Hypothalamus (tissue), 51 donors: ENCODE data around the gene EPN1.

Experiments
- DNase-seq, 51 donors: peaks; one replicate each; lab custom pipeline; 2025; lab: John Stamatoyannopoulos, UW

Gene EPN1

DNA sequence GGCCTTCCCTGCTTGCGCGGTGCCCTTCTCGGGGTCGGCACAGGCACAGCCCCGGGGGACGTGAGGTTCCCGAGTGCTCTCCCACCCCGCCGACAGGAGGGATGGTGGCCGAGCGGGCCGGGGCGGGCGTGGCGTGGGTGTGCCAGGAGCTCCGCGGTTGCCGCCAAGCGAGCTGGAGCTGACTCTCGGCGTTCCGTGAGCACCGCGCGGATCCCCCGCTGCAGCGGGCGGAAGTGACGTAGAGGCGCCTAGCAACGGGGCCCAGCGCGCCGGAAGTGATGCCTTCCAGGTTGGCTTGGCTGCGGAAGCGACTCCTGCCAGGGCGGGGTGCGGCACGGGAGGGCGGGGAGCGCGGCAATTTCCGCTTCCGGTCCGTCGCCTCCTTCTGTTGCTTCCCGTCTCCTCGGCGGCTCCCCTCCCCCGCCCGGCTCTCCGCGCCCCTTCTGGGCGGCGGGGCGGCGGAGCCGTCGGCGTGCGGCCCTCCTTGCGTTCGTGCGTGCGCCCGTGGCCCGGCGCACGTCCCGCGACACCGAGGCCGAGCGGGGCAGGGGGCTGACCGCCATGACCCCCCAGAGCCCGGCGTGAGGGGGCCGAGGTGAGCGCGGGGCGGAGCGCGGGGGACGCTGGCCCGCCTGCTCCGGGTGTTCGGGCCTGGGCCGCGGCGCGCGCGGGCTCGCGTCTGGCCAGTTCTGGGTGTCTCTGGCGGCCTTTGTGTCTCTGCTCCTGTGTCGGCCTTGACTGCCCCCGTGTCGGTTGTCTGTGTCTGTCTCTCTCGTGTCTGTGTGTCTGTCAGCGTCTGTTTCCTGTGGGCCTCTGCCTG is at the start of gene EPN1:
Gene EPN1, plus strand, starts transcription at position 386 of the 820 bp plus-strand sequence. CDS start 3,402 bp downstream, outside the sequence.
- peak; percentile 44 to 98 (median 93) for DNase-seq

DNA sequence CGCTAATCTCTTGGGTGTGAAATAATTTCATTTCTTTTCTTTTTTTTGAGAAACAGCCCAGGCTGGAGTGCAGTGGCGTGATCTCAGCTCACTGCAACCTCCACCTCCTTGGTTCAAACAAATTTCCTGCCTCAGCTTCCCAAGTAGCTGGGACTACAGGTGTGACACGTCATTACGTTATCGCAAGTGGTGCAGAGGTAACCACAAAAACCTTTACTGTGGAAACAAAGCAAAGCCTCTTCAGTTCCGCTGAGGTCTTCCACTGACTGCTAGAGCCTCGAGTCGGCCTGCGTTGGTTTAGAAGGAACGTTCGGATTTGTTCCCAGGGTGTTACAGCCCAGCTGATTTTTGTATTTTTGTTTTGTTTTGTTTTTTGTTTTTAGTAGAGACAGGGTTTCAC is 48.7 kb upstream of the EPN1 start:
- DNase-seq = no peak

DNA sequence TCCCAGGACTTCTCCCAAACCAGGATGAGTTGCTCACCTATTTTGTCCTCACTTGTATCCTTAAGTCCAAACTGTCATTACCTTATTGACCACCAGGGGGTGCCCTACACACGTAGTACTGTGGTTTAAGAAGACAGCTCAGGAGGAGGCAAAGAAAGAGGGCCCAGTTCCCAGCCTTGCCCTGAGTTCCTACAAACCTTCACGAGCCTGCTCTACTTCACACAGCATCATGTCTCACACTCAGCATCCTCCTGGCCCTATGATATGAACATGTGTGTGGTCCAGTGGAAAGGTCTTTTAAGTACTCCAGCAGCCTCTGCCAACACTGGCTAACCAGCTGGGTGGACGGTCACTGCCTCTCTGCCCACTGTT is 42.6 kb upstream of the EPN1 start:
- DNase-seq = peak in 45 of 51 donors; percentile 8 to 100 (median 64)

DNA sequence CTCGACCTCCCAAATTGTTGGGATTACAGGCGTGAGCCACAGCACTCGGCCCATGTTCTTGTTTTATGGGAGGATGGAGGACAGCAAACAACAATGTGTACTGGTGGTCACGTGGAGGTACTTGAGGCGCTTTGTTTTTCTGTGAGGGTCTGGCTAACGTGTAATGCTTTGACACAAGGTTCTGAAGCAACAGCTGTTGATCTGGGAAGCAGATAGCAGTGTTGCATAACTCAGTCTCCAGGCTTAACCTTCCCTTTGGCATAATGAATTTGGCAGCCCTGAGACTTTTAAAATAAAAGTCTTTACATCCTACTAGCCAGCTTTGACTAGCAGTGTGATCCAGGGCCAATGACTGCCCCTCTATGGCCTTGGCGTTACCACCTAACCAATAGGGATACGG is 41.2 kb upstream of the EPN1 start:
- no peak for DNase-seq

DNA sequence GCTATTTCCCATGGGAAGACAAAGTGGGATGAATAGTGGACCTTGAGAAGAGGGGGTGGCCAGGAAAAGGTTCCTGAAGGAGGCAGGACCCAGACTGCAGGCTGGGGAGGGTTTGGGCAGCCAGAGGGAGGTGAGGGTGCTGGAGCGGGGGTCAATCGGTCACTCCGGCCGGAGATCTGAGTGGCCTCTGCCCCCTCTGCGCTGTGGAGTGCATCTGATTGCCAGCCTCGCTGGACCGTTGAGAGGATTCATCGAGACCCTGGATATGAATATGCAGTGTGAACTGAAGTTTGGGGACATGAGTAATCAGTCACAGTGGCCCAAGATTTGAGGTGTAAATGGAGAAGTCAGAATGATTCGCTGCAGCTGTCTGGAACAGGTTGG is 39.7 kb upstream of the EPN1 start:
- DNase-seq = no peak

DNA sequence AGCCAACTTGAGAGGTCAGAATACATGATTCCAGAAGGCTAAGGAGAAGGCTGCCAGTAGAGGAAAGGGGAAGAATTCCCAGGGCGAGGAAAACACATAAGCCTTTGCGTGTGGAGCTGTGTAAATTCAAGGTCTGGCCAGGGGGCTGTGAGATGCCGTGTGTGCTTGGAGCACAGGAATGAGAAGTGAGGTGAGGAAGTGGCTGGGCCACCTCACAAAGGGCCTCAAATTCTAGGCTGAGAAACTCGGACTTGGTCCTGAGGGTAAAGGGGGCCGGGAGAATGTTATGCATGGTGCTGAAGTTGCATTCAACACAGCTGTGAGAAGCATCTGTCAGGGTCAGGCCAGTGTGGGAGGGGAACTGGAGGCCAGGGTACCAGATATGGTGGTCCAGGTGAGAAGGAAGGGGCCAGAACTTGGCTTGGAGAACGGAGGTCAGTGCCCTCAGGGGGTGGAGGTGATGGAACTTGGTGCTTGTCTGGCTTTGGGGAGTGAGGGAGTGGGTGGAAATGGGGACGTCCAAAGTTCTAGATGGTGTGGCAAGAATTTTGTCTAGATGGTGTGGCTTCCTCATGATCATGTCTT is 39.1 kb upstream of the EPN1 start:
- DNase-seq = no peak

DNA sequence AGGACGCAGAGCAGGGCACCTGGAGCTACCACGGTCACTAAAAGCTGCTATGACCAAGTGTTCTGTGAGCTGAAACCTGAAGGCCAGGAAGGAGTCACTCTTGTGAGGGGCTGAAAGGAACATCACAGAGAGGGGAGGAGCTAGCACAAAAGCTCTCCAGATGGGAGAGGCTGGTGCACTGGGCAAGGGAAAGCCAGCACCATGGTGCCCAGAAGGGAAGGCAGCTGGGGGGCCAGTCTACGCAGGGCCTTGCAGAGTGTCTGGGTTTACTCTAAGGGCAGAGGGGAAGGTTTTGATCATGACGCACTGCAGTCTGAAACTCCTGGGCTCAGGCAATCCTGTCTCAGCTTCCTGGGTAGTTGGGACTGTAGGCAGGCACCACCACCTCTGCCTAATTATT is 38.3 kb upstream of the EPN1 start:
- no peak for DNase-seq

DNA sequence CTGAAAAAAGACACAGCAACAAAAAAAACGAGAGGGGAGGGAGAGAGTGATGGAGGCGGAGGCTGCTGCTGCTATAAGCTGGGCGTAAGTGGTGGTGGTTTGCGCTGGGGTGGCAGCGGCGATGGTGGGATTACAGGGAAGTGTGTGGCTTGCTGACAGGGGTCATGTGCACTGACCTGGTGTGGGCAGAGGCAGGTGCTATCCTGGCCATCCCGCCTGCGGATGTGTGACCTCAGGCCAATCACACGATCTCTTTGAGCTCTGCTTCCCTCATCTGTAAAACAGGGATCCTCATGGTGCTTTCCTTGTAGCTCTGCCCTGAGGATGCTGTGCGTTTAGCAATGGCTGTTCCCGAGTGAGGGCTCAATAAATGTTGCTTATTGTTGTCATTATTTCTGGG is 37.5 kb upstream of the EPN1 start:
- no peak for DNase-seq

DNA sequence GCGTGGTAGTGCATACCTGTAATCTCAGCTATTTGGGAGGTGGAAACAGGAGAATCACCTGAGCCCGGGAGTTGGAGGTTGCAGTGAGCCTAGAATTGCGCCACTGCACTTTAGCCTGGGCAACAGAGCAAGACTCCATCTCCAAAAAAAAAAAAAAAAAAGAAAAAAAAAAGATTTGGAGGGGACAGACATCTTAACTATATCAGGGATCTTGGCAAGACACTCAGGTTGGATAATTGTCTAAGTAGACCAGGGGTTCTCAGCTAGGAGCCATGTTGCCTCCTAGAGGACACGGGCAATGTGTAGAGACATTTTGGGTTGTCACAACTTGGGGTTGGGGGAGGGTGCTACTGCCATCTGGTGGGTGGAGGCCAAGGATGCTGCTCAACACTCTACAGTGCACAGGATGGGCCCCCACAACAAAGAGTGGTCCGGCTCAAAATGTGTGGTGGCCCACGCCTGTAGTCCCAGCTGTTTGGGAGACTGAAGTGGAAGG is 36.1 kb upstream of the EPN1 start:
- DNase-seq = peak in 2 of 51 donors; percentile 9 to 10

DNA sequence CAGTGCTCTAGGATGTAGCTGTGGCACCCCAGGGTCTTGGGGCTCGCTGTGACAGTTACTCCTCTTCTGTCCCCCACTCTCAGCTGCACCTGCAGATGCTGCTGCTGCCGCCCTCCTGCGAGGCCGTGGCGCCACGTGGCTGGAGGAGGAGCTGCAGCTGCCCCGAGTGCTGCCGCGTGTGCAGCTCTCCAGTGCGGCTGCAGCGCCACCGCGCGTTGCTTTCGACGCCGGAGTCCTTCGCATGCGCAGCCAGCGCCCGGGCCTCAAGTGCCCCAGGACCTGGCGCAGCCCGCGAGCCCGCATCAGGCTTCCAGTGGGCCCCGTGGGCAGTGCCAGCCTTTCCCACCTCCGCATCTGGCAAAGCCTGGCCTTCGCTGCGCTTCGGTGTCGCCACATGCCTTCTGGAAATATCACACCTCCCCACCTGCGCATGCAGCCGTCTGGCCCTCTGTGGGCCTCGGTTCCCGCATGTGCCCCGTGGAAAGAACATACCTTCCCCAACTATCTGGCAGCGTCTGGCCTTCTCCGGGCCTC is 34.9 kb upstream of the EPN1 start:
- DNase-seq = peak in 39 of 51 donors; percentile 12 to 73 (median 47)

DNA sequence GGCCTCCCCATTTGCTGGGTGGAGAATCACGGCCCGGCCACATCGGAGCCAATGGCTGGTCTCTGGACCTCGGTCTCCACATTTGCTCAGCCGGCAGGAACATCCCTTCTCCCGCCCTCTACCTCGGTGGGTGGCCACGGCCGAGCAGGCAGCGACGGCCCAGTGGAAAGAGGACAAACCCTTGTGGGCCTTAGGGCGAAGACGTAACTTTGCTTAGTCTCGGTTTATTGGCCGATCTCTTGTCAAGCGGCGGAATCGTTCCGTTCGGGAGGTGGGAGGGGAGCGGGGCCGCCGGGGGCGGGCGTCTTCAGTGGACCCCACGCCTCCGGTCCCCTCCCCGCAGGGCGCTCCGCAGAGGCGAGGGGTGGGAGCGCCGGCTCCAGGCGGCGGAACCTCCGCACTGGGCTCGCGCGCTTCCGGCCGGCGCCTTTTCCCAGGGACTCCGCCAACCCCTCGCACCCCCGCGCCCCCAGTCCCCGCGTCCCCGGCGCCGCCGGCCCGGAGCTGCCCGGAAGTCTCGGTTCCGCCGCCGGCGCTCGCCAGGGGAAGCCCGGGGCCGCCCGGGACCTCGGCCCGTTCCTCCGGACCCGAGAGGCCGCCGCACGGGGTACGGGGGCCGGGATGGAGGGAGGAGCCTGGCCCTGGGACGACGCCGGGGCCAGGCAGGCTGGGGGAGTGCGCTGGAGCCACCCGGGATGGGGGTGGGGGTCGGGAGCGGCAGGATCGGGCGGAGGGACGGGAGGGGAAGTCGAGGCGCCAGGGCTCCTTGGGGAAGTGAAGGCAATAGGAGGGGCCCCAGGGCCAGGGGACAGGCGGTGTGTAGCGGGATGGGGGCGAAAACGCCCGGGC is 34.2 kb upstream of the EPN1 start, which contains the start of gene ZNF580:
Gene ZNF580, plus strand, starts transcription at position 426 of the 849 bp plus-strand sequence. CDS start 1,507 bp downstream, outside the sequence.
- peak in 46 of 51 donors; percentile 21 to 84 (median 68) for DNase-seq

DNA sequence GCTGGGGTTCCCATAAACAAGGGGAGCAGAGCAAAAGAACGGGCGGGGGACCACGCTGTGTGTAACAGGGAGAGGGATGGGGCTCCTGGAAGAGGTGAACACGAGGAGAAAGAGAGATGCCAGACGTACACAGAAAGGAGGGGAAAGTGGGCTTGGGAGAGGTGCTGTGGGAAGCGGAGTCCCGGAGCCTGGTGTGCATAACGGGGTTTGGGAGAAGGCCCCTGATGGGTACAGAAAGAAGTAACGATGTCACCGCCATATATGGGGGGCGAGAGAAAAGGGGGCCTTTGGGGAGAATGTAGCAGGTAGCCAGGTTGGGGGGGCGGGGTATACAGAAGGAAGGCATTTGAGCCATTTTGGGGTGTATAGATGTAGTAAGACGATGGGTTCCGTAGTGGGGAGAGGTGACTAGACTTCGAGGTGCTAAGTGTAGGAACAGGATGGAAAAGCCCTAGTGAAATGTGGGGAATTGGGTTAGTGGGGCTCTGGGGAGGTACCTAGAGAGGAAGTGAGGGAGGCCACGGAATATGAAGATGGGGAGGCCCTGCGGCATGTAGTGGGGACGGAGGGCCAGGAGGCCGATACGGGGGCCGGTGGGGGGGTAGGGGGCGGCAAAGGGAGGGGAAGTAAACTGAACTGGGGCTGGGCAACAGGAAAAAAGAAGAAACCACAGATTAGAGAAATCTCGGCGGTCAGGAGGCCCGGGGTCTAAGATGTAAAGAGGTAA is 33.4 kb upstream of the EPN1 start:
- DNase-seq = peak in 2 of 51 donors; percentile 38 to 53

DNA sequence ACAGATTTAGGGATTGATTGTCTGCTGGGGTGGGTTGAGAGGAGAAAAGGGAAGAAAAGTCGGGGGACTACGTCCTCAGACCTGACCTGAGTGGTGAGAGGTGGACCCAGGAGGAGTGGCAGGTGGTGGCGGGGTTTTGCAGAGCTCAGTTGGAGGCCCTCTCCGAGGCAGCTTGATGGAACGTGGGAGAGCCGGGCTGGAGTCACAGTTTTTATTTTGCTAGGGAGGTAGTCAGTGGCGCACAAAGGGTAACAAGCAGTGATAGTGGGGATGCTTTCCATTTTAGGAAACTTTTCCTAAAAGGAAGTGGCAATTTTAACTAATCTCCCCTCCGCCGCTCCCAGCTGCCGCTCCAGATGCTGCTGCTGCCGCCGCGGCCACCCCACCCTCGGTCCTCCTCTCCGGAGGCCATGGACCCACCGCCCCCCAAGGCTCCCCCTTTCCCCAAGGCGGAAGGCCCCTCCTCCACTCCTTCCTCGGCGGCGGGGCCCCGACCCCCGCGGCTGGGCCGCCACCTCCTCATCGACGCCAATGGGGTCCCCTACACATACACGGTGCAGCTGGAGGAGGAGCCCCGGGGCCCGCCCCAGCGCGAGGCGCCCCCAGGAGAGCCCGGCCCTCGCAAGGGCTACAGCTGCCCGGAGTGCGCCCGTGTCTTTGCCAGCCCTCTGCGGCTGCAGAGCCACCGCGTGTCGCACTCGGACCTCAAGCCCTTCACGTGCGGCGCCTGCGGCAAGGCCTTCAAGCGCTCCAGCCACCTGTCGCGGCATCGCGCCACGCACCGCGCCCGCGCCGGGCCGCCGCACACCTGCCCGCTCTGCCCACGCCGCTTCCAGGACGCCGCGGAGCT is 32.6 kb upstream of the EPN1 start:
- peak in 4 of 51 donors; percentile 13 to 34 (median 22) for DNase-seq

DNA sequence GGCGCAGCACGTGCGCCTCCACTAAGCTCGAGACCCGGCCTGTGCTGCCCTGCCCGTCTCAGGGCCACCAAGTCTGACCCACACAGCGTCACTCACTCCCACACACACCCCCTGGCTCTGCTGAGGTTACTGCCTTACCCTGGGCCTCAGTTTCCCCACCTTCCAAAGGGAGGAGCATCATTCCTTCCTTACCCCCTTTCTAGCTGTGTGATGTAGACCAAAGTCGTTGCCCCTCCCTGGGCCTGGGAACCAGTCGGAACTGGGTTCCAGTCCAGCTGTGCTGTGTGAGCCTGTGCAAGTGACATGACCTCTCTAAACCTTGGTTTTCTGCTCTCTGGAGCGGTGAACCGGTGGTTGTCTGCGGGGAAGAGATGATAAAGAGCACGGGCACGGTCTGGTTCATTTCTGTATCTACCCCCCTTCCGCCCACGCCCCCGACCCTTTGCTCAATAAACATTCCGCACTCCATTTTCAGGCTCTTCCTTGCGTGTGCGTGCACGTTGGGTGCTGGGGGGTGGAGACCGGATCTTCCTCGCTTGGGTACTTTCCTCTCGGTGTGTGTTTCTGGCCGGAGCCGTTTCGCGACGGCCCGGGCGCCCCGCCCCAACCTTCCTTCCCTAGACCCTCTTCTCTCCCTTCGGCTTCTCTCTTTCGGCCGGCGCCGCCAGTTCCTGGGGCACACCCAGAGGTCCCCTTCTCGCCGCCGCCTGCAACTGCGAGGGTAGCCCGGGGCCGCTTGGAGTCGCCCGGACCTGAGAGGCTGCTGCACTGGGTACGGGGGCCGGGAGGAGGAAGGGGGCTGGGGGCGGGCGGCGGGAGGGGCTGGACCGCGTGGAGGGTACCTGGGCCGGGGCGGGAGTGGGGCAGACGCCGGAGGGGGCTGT is 31.8 kb upstream of the EPN1 start, which contains the start of gene ZNF581:
Gene ZNF581, plus strand, starts transcription at position 647 of the 884 bp plus-strand sequence. CDS start 923 bp downstream, outside the sequence.
- peak in 47 of 51 donors; percentile 22 to 85 (median 58) for DNase-seq

DNA sequence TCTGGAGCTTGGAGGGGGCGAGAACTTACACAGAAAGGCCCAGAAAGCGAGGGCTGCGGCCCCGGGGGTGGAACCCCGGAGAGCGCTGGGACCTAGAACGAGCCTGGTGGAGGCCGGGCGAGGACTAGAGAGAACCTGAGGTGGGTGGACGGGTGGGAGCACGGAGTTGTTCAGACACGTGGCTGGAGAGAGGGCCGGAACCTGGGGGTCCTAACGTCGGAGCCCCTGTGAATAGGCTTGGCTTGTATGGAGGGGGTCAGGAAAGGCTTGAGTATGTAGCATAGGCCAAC is 31.2 kb upstream of the EPN1 start:
- DNase-seq = peak in 1 of 51 donors; percentile 40

DNA sequence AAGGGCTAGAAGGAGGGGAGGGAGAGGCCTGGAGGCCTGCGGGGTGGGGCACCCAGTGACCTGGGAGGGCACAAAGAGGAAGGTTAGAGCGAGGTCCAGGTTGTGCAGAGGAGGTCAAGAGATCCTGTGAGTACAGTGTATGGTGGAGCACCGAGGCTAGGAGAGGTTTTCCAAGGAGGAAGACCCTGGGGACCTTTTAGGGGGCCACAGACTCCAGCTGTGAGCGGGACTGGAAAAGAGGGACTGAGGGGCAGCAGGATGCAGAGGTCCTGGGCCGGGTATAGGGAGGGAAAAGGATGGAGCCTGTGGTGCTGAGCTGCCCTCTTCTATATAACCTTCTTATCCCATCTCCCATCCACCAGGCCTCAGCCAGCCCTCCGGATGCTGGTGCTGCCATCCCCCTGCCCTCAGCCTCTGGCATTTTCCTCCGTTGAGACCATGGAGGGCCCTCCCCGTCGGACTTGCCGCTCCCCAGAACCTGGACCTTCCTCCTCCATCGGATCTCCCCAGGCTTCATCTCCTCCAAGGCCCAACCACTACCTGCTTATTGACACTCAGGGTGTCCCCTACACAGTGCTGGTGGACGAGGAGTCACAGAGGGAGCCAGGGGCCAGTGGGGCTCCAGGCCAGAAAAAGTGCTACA is 30.7 kb upstream of the EPN1 start:
- no peak for DNase-seq

DNA sequence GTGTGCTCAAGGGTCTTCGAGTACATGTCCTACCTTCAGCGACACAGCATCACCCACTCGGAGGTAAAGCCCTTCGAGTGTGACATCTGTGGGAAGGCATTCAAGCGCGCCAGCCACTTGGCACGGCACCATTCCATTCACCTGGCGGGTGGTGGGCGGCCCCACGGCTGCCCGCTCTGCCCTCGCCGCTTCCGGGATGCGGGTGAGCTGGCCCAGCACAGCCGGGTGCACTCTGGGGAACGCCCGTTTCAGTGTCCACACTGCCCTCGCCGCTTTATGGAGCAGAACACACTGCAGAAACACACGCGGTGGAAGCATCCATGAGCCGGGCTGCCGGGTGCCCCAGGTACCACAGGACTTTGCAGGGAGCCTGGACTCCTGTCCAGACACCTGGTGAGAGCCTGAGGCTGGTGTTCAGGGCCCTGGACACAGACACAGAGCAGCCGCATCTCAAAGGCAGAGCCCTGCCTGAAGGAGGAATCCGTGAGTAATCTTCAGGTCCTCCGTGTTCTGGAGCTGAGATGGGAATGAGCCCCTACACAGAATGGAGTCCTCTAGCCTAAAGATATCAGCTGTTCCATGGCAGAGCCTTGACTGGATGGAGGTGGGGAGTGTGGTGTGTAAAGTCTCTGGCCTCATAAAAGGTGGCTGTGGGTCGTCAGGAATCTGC is 30.0 kb upstream of the EPN1 start:
- DNase-seq = no peak
